GM21619 (cell line): ENCODE data around the gene TJAP1.
"Not testable (repeated sequence)": the region's sequence is repeated elsewhere in the genome, so short reads cannot be mapped to it uniquely, and the experiment has no call there.

ENCODE experiments used
- ATAC-seq: cut with Tn5 transposase; IDR thresholded peaks from one replicate; pipeline ENCODE4 v1.9.1; 2021; ENCODE audit not compliant: unreplicated experiment

TJAP1 gene

GRCh38 chr6:43523284-43523683 is 45.9 kb downstream of the TJAP1 start:
- no peak for ATAC-seq

GRCh38 chr6:43524483-43524961 is 47.2 kb downstream of the TJAP1 start:
- no peak for ATAC-seq

GRCh38 chr6:43532201-43532600 is 54.8 kb downstream of the TJAP1 start:
- no peak for ATAC-seq

GRCh38 chr6:43538986-43539385 is 61.6 kb downstream of the TJAP1 start:
- not testable (repeated sequence) for ATAC-seq

- not testable (repeated sequence) for ATAC-seq
These were observed 62.0 kb downstream of the TJAP1 start for GRCh38 chr6:43539409-43539808.

- ATAC-seq: no peak
These were observed 63.1 kb downstream of the TJAP1 start for GRCh38 chr6:43540507-43540906.

- ATAC-seq: peak; percentile 64
These were observed 64.6 kb downstream of the TJAP1 start for GRCh38 chr6:43541774-43542471.

- ATAC-seq: no peak
These were observed 67.1 kb downstream of the TJAP1 start for GRCh38 chr6:43544461-43544860.

- ATAC-seq: no peak
These were observed 69.9 kb downstream of the TJAP1 start for GRCh38 chr6:43547222-43547621.
